WTC11 (cell line): ENCODE data around the gene SLC8A1.

Experiments used
- CTCF ChIP-seq: fragments of 200-600 bp; IDR thresholded peaks from 2 replicates; pipeline ENCODE4 v1.8.0; 2022; ENCODE audit warnings: antibody characterized with exemption
- E2F1 ChIP-seq: sonication (generic); formaldehyde crosslinking; IDR thresholded peaks from 2 replicates; pipeline ENCODE4 v1.8.0; 2022; ENCODE audit warnings: mild to moderate bottlenecking, missing genetic modification reagents
- FOXP1 ChIP-seq: sonication (generic); formaldehyde crosslinking; IDR thresholded peaks from 2 replicates; pipeline ENCODE4 v1.8.0; 2022; ENCODE audit warnings: missing genetic modification reagents, mild to moderate bottlenecking, moderate library complexity, borderline replicate concordance
- JUN ChIP-seq: sonication (generic); formaldehyde crosslinking; IDR thresholded peaks from 2 replicates; pipeline ENCODE4 v1.8.0; 2023; ENCODE audit warnings: mild to moderate bottlenecking, missing genetic modification reagents
- SMAD3 ChIP-seq: sonication (generic); formaldehyde crosslinking; IDR thresholded peaks from 2 replicates; pipeline ENCODE4 v1.8.0; 2022; ENCODE audit warnings: missing genetic modification reagents, mild to moderate bottlenecking, borderline replicate concordance
- SP1 ChIP-seq: sonication (generic); formaldehyde crosslinking; conservative IDR thresholded peaks from 2 replicates; pipeline ENCODE4 v1.8.1; 2022; ENCODE audit warnings: missing genetic modification reagents
- ZNF232 ChIP-seq: sonication (generic); formaldehyde crosslinking; IDR thresholded peaks from 2 replicates; pipeline ENCODE4 v1.8.0; 2022; ENCODE audit warnings: mild to moderate bottlenecking, missing genetic modification reagents
- TF ChIP-seq, protein P1 (sequence below): sonication (generic); formaldehyde crosslinking; IDR thresholded peaks from 2 replicates; pipeline ENCODE4 v1.8.1; 2023; ENCODE audit warnings: mild to moderate bottlenecking, missing genetic modification reagents, moderate library complexity
- TF ChIP-seq, protein P2 (sequence below): sonication (generic); formaldehyde crosslinking; IDR thresholded peaks from 2 replicates; pipeline ENCODE4 v1.8.1; 2023; ENCODE audit warnings: mild to moderate bottlenecking, missing genetic modification reagents, borderline replicate concordance

- TF ChIP-seq JUN (CRISPR knock-in tag), result no peak
- TF ChIP-seq SMAD3, result no peak
- no peak for TF ChIP-seq CTCF
- TF ChIP-seq ZNF232 (CRISPR knock-in tag), result no peak
- no peak for TF ChIP-seq E2F1 (CRISPR knock-in tag)
- no peak for TF ChIP-seq FOXP1 (CRISPR knock-in tag)
- TF ChIP-seq, protein P1, sequence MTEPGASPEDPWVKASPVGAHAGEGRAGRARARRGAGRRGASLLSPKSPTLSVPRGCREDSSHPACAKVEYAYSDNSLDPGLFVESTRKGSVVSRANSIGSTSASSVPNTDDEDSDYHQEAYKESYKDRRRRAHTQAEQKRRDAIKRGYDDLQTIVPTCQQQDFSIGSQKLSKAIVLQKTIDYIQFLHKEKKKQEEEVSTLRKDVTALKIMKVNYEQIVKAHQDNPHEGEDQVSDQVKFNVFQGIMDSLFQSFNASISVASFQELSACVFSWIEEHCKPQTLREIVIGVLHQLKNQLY (CRISPR knock-in tag), result no peak
- no peak for TF ChIP-seq SP1 (CRISPR knock-in tag)
- TF ChIP-seq, protein P2, sequence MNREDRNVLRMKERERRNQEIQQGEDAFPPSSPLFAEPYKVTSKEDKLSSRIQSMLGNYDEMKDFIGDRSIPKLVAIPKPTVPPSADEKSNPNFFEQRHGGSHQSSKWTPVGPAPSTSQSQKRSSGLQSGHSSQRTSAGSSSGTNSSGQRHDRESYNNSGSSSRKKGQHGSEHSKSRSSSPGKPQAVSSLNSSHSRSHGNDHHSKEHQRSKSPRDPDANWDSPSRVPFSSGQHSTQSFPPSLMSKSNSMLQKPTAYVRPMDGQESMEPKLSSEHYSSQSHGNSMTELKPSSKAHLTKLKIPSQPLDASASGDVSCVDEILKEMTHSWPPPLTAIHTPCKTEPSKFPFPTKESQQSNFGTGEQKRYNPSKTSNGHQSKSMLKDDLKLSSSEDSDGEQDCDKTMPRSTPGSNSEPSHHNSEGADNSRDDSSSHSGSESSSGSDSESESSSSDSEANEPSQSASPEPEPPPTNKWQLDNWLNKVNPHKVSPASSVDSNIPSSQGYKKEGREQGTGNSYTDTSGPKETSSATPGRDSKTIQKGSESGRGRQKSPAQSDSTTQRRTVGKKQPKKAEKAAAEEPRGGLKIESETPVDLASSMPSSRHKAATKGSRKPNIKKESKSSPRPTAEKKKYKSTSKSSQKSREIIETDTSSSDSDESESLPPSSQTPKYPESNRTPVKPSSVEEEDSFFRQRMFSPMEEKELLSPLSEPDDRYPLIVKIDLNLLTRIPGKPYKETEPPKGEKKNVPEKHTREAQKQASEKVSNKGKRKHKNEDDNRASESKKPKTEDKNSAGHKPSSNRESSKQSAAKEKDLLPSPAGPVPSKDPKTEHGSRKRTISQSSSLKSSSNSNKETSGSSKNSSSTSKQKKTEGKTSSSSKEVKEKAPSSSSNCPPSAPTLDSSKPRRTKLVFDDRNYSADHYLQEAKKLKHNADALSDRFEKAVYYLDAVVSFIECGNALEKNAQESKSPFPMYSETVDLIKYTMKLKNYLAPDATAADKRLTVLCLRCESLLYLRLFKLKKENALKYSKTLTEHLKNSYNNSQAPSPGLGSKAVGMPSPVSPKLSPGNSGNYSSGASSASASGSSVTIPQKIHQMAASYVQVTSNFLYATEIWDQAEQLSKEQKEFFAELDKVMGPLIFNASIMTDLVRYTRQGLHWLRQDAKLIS (CRISPR knock-in tag), result no peak
Observed at GRCh38 chr2:40100676-40101075, 351.2 kb downstream of the SLC8A1 start.
